ENCODE results near the gene EDC4. TPM values are rescaled to one million over a fixed set of nuclear protein-coding genes. Genes with fewer than 3 reads are reported as not detected.
"Not testable (repeated sequence)": the region's sequence is repeated elsewhere in the genome, so short reads cannot be mapped to it uniquely, and the experiment has no call there.

Gene EDC4
- total RNA-seq, 1 donor, result 47.4 TPM

DNA sequence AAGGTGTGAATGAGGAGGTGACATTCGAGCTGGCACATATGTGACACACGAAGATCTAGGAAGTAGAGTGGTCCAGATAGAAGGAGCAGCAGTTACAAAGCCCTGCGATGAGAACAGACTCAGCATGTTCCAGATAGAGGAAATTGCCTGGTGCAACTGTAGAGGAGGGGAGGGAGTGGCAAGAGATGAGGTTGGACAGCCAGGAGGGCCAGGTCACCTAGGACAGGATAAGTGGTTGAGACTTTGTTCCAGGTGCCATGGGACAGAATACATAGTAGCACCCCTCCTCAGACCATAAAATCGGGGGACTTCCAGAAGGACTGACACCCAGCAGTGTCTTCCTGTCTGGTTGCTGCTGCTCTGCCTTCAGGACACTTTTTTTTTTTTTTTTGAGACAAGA lies 14.4 kb upstream of the EDC4 start:
- no peak for DNase-seq (ENCODE audit: low read depth)
- no peak overlapping the region for H3K4me3 ChIP-seq (ENCODE audit: low read depth, low read length)
- TF ChIP-seq, protein P1, sequence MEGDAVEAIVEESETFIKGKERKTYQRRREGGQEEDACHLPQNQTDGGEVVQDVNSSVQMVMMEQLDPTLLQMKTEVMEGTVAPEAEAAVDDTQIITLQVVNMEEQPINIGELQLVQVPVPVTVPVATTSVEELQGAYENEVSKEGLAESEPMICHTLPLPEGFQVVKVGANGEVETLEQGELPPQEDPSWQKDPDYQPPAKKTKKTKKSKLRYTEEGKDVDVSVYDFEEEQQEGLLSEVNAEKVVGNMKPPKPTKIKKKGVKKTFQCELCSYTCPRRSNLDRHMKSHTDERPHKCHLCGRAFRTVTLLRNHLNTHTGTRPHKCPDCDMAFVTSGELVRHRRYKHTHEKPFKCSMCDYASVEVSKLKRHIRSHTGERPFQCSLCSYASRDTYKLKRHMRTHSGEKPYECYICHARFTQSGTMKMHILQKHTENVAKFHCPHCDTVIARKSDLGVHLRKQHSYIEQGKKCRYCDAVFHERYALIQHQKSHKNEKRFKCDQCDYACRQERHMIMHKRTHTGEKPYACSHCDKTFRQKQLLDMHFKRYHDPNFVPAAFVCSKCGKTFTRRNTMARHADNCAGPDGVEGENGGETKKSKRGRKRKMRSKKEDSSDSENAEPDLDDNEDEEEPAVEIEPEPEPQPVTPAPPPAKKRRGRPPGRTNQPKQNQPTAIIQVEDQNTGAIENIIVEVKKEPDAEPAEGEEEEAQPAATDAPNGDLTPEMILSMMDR (IDR thresholded peaks at IDR 0.05; ENCODE audit: insufficient read depth, low read length), result no peak

DNA sequence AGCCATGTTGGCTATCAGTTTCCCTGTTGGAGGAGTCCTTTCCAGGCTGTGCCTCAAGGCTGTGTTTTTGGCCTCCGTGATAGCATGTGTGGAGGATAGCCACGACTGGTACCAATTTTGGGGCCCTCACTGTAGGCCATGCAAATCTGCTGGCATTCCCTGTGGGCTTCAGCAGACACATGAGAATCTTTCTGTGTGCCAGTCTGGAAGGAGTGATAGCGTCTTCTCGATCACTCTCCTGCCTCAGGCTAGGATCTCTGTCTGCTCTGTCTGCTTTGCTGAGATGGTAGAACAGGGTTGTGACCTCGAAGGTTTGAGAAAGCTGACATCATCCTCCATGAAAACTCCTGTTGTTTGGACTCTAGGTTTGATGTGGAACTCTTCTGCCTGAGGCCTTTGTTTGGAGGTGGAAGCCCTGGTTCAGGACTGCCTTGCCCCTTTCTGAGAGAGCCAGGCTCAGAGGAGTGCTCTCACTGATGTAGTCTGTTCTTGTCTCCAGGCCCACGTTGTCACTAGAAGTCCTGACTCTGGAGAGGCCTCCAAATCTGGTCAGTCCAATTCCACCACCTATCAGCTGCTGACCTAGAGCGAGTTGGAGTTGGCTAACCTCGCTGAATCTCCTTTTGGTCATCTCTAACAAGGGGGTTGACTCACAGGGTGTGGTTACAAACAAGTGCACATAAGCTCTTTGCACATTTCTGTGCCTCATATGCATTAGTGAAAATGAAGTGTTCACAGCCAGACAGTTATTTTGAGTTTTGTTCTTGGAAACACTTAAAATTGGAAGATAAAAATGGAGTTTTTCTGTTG lies 12.1 kb upstream of the EDC4 start:
- TF ChIP-seq, protein P1 (IDR thresholded peaks at IDR 0.05; ENCODE audit: insufficient read depth, low read length), result no peak
- H3K4me3 ChIP-seq (ENCODE audit: low read depth, low read length), result no peak overlapping the region
- DNase-seq (ENCODE audit: low read depth), result peak; percentile 73

DNA sequence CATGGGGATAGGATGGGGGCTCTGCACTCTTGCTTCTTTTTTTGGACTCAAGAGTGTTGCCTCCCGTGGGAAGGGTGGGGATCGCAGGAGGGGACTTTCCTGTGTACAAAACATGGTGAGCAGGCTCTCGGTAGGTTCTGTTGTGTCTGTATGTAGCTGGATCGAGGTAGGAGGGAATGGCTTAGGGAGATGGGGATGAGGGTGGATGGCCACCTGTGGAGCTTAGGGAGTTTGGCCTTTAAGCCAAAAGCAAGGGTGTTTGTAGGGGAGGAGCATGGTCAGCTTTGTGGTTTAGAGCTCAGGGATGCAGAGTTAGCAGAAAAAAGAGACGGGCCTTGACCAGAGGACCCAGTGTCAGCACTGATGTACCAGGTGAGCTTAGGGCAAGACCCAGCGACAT lies 11.0 kb upstream of the EDC4 start:
- H3K4me3 ChIP-seq (ENCODE audit: low read depth, low read length), result no peak overlapping the region
- TF ChIP-seq, protein P1 (IDR thresholded peaks at IDR 0.05; ENCODE audit: insufficient read depth, low read length), result no peak

DNA sequence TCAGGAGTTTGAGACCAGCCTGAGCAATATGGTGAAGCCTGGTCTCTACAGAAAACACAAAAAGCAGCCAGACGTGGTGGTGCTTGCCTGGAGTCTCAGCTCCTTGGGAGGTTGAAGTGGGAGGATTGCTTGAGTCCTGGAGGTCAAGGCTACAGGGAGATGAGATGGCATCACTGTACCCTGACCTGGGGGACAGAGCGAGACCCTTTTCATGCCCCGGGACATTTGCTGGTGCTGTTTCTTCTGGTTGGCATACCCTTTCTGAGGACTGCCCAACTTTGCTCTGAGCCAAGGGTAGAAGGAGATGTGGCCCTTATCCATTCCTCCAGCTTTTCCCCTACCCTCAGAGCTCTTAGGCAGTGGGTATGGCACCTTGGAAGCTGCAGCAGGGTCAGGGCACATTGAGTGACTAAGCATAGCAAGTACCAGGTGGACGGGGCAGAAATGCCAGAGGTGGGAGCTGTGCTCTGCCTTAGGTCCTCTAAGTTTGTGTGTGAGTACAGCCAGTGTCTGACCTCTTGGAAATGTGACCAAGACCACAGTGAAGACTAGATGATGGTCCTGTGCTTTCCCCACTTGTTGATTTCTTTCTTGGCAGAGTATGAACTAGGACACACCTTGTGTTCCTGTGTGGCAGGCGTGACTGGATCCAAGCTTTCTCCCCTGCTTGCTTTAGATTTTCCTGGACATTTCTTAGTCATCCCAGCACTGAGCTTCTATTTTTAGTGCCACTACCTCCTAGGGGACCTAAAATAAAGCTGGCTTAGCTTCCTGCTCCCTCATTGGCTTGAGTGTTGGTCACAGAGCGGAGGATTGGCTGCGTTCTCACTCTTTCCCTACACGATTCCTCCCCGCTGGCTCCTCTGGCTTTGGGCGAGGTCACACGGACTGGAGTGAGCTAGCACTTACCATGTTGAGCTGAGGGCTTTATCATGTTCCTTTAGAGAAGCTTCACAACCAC lies 9.9 kb upstream of the EDC4 start:
- TF ChIP-seq, protein P1 (IDR thresholded peaks at IDR 0.05; ENCODE audit: insufficient read depth, low read length), result no peak
- peak overlapping the region; percentile 26 for H3K4me3 ChIP-seq (ENCODE audit: low read depth, low read length)
- DNase-seq (ENCODE audit: low read depth), result peak; percentile 90

More for the DNA sequence above, 11.0 kb upstream of the EDC4 start:
- no peak for DNase-seq (ENCODE audit: low read depth)

DNA sequence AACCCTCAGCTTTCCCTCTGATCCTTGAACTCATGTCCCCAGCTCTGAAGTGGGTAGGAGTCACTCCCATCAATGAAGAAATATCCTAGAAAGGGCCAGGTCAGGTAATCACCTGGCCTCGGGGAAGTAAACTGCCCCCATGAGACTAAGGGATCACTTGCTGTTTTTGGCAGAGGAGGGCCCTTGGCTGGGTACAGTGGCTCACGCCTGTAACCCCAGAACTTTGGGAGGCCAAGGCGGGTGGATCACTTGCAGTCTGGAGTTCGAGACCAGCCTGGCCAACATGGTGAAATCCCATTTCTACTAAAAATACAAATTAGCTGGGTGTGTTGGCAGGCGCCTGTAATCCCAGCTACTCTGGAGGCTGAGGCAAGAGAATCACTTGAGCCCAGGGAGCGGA lies 8.8 kb upstream of the EDC4 start:
- H3K4me3 ChIP-seq (ENCODE audit: low read depth, low read length); DNase-seq (ENCODE audit: low read depth): not testable (repeated sequence)

DNA sequence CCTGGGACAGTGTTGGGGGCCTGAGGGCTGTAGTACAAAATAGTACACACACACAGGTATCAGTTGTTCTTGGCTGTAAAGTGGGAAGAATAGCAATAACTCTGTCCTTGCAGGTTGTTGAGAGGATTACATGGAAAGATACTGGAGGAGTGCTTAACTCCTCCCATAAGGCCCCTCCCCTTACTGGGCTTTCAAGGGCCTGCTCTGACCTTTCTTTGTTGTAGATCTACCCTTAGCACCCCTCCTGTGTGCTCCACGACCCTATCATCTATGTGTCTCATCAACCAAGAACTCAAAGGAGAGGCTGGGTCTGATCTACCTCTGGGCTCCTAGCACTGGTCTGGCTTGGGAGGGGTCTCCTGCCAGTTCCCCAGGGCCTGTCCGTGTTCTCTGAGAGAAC lies 8.3 kb upstream of the EDC4 start:
- TF ChIP-seq, protein P1 (IDR thresholded peaks at IDR 0.05; ENCODE audit: insufficient read depth, low read length), result no peak

DNA sequence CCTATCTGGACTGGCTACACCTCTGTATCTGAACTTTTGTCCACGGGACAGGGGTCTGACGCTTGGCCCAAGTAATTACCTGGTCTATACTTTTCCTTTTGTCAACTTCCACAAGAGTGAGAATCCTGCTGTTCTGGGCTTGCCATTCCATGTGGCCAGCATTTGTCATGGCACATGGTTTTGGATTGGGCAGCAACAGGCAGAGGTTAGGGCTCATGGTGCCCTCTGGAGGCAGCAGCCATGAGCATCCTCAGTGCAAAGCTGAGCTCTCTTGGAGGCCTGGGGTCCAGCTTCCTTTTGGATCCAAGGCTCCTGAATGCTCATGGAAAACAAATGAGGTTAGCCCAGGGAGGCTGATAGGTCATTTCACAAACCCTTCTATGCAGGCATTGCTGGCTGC lies 7.5 kb upstream of the EDC4 start:
- peak; percentile 47 for DNase-seq (ENCODE audit: low read depth)
- TF ChIP-seq, protein P1 (IDR thresholded peaks at IDR 0.05; ENCODE audit: insufficient read depth, low read length), result peak; percentile 45

More for the DNA sequence above, 8.3 kb upstream of the EDC4 start:
- H3K4me3 ChIP-seq (ENCODE audit: low read depth, low read length), result no peak overlapping the region
- no peak for DNase-seq (ENCODE audit: low read depth)

More for the DNA sequence above, 7.5 kb upstream of the EDC4 start:
- H3K4me3 ChIP-seq (ENCODE audit: low read depth, low read length), result no peak overlapping the region
